Hepatocyte (in vitro differentiated cells): ENCODE results near the gene PCSK4.

ENCODE experiments used
- CTCF ChIP-seq: fragments of 200-600 bp; sonication (generic); IDR thresholded peaks from 2 replicates; pipeline ENCODE4 v1.5.1; 2016; ENCODE audit warnings: antibody characterized with exemption, mild to moderate bottlenecking; ENCODE audit not compliant: poor library complexity
- EZH2 ChIP-seq: fragments of 200-600 bp; sonication (generic); IDR thresholded peaks from 2 replicates; pipeline ENCODE4 v1.6.1; 2016; ENCODE audit warnings: antibody characterized with exemption, mild to moderate bottlenecking, borderline replicate concordance

- TF ChIP-seq CTCF (no peak), EZH2 (no peak)
These were observed 11.0 kb upstream of the PCSK4 start for GRCh38 chr19:1501200-1501595.
